Tibial nerve (tissue), 4 donors: ENCODE data around the gene E2F8. TPM values are rescaled to one million over a fixed set of nuclear protein-coding genes. Genes with fewer than 3 reads are reported as not detected.

Source experiments
- DNase-seq, 2 donors: peaks; one replicate each; pipeline ENCODE4 v3.0.0-alpha.2; 2019; ENCODE audit warnings: low spot score in 2 of 2
- H3K27ac ChIP-seq, 4 donors: fragments of 200-600 bp; sonication (generic) in 3 of 4; one replicate each; pipeline ENCODE4 v1.5.1; 2017 to 2019; ENCODE audit warnings: mild to moderate bottlenecking in 1 of 4
- H3K27me3 ChIP-seq, 2 donors: fragments of 200-600 bp; sonication (generic) in 1 of 2; one replicate each; pipeline versions ENCODE4 v1.5.1 to v1.6.0; 2017 to 2019
- H3K36me3 ChIP-seq, 3 donors: fragments of 200-600 bp; sonication (generic); one replicate each; pipeline ENCODE4 v1.5.1; 2018 to 2019
- H3K4me1 ChIP-seq, 4 donors: fragments of 200-600 bp; sonication (generic) in 3 of 4; one replicate each; pipeline ENCODE4 v1.5.1; 2017 to 2019
- H3K4me3 ChIP-seq, 4 donors: fragments of 200-600 bp; sonication (generic) in 3 of 4; one replicate each; pipeline ENCODE4 v1.5.1; 2017 to 2019; ENCODE audit warnings: mild to moderate bottlenecking in 1 of 4, moderate library complexity in 1 of 4
- H3K9me3 ChIP-seq, 4 donors: fragments of 200-600 bp; sonication (generic) in 3 of 4; one replicate each; pipeline ENCODE4 v1.5.1; 2017 to 2019
- CTCF ChIP-seq, 5 experiments: fragments of 200-600 bp in 3 of 5; fragments of 450-650 bp in 2 of 5; sonication (generic) in 3 of 5; IDR thresholded peaks; one replicate each; pipeline ENCODE4 v1.5.1; 2016 to 2019; ENCODE audit warnings: antibody characterized with exemption in 5 of 5, mild to moderate bottlenecking in 3 of 5, moderate library complexity in 2 of 5
- EP300 ChIP-seq, 2 donors: sonication (generic); formaldehyde crosslinking; IDR thresholded peaks; one replicate each; pipeline ENCODE4 v1.6.1; 2017; ENCODE audit warnings: antibody characterized with exemption in 2 of 2, mild to moderate bottlenecking in 1 of 2
- POLR2A ChIP-seq, 2 donors: fragments of 450-650 bp; IDR thresholded peaks; one replicate each; pipeline ENCODE4 v1.6.1; 2017; ENCODE audit warnings: antibody characterized with exemption in 2 of 2, mild to moderate bottlenecking in 2 of 2, moderate library complexity in 2 of 2
- WGBS, 2 donors: methylation state at CpG; one replicate each; pipeline ENCODE4 v1.1.5; 2018; 5-methylcytosine and 5-hydroxymethylcytosine counted together
- total RNA-seq, 4 donors: library from RNA; depleted of rRNA; stranded (reverse); fragments of >200 nt; gene quantifications; one replicate each; pipeline ENCODE4 v1.1.0, GENCODE V29; 2016

The E2F8 gene
- total RNA-seq, 4 donors from 2014 or later: not detected

GRCh38 chr11:19218786-19219460 is 21.8 kb downstream of the E2F8 start:
- TF ChIP-seq POLR2A (IDR thresholded peaks at IDR 0.05) (no peak), CTCF (IDR thresholded peaks at IDR 0.05) (no peak)
- no peak overlapping the region for H3K27ac ChIP-seq
- no peaks in the 10 kb centered on the region for H3K4me1 ChIP-seq
- H3K36me3 ChIP-seq: no peaks in the 10 kb centered on the region
- 85 to 88% methylated on average over 15 of the region's 15 CpGs for whole genome bisulfite sequencing, 2 donors
- DNase-seq: no peak
- H3K4me3 ChIP-seq: no peak overlapping the region
- H3K9me3 ChIP-seq: no peaks in the 10 kb centered on the region
- H3K27me3 ChIP-seq: no peaks in the 10 kb centered on the region

DNA sequence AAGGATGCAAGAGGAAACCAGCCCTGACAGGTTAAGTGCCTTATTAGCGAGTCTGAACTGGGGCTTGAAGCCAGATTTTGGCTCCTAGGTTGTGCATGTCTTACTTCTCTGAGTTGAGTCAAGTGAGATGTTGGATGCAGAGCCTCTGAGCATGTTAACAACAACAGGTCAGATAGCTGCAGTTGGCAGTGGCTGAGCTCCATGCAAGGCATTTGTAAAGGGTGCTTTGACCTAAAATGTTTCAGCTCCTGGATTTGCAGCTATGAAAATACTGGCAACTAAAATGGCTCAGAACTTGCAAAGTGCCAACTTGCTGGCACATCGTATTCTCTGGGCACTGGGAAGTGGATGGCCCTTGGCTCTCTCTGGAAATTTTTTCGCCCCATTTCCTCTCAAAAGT is 22.5 kb downstream of the E2F8 start:
- Histone ChIP-seq H3K4me1 (no peaks in the 10 kb centered on the region), H3K27me3 (no peaks in the 10 kb centered on the region), H3K36me3 (no peaks in the 10 kb centered on the region), H3K9me3 (no peaks in the 10 kb centered on the region), H3K4me3 (no peak overlapping the region), H3K27ac (no peak overlapping the region)
- no peak for TF ChIP-seq EP300 (IDR thresholded peaks at IDR 0.05)
- TF ChIP-seq CTCF (IDR thresholded peaks at IDR 0.05): no peak
- TF ChIP-seq POLR2A (IDR thresholded peaks at IDR 0.05): no peak
- DNase-seq: no peak
- 76 to 85% methylated on average over 3 of the region's 3 CpGs for whole genome bisulfite sequencing, 2 donors

DNA sequence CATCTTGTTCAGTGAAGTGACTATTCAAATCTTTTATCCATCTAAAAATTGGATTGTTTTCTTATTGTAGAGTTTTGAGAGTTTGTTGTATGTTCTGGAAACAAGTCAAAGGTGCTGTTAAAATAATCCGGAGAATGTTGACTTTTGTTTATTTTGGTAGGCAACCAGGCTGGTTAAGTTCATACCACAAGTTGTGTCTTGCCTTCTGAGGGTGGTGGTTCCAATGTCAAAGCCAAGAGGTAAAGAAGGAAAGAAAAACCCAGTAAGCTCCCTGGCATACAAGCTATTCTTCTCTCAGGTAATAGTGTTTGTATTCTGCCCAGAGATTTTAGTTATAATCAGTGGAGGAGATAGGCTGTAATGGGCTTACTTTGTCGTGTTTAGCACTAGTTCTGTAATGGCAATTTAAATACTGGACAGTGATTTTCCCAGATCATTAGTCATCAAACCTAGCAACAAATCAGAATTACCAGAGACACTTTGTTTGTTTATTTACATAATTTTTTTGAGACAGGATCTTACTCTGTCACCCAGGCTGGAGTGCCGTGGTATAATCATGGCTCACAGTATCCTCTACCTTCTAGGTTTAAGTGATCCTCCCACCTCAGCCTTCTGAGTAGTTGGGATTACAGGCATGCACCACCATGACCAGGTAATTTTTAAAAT is 23.9 kb downstream of the E2F8 start:
- Histone ChIP-seq H3K4me3 (no peak overlapping the region), H3K27me3 (no peaks in the 10 kb centered on the region), H3K36me3 (no peaks in the 10 kb centered on the region), H3K27ac (no peak overlapping the region), H3K9me3 (no peaks in the 10 kb centered on the region), H3K4me1 (no peaks in the 10 kb centered on the region)
- DNase-seq: no peak
- no peak for TF ChIP-seq CTCF (IDR thresholded peaks at IDR 0.05)
- TF ChIP-seq EP300 (IDR thresholded peaks at IDR 0.05): no peak
- no peak for TF ChIP-seq POLR2A (IDR thresholded peaks at IDR 0.05)
- 44 to 47% methylated on average over 3 of the region's 3 CpGs for WGBS, 2 donors

- no peaks in the 10 kb centered on the region for H3K27me3 ChIP-seq
- DNase-seq: no peak
- H3K9me3 ChIP-seq: no peaks in the 10 kb centered on the region
- no peak overlapping the region for H3K27ac ChIP-seq
- no peak overlapping the region for H3K4me3 ChIP-seq
- H3K4me1 ChIP-seq: no peaks in the 10 kb centered on the region
- WGBS, 2 donors: 82 to 83% methylated on average over 4 of the region's 4 CpGs
- no peak for TF ChIP-seq CTCF (IDR thresholded peaks at IDR 0.05)
- H3K36me3 ChIP-seq: no peaks in the 10 kb centered on the region
Observed at GRCh38 chr11:19216021-19216420, 24.7 kb downstream of the E2F8 start.

DNA sequence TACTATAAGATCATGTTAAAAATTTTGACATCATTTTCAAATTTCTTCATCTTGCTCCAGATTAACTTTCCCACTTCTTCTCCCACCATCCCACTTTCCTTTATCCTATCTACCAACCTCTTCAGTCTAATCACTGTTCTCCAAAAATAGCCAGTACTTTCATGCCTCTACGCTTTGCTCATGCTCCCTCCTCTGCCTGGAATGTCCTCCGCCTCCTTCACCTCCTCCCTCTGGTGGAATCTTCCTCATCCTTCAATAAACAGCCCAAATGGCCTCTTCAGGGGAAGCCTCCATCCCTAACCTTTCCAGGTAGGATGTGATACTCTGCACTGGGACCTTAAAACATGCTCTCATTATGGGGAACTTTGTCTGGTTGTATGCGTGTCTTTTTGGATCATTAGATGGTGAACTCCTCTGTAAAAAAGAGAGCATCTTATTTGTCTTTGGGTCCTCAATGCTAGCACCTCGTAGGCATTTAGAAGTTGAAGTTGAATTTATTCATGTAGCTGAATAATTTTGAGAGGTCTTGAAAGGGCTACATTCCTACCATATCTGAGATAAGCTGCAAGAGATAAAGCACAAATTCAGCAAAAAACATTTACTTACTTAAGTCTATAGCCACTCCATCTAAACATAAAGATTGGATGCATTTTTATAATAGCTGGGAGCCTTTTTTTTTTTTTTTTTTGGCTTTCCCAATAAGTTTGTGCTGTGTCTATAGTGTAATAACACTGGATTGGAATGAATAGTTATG is 31.0 kb downstream of the E2F8 start:
- no peak for TF ChIP-seq EP300 (IDR thresholded peaks at IDR 0.05)
- no peak for TF ChIP-seq CTCF (IDR thresholded peaks at IDR 0.05)
- no peak for TF ChIP-seq POLR2A (IDR thresholded peaks at IDR 0.05)
- Histone ChIP-seq H3K27ac (no peak overlapping the region), H3K27me3 (no peaks in the 10 kb centered on the region), H3K4me3 (no peak overlapping the region), H3K36me3 (no peaks in the 10 kb centered on the region), H3K9me3 (no peaks in the 10 kb centered on the region), H3K4me1 (no peaks in the 10 kb centered on the region)
- WGBS, 2 donors: 58 to 60% methylated on average over 4 of the region's 4 CpGs
- DNase-seq: no peak
